GM21367 (cell line): ENCODE data around the gene NPEPPS.

ENCODE experiments used
- ATAC-seq: cut with Tn5 transposase; IDR thresholded peaks from one replicate; pipeline ENCODE4 v1.9.1; 2021; ENCODE audit not compliant: unreplicated experiment

NPEPPS gene

GRCh38 chr17:47628014-47628566 is 97.2 kb downstream of the NPEPPS start:
- no peak for ATAC-seq

- ATAC-seq, result no peak
Measured at GRCh38 chr17:47629826-47630225, 98.9 kb downstream of the NPEPPS start.

GRCh38 chr17:47630614-47631013 is 99.7 kb downstream of the NPEPPS start:
- ATAC-seq, result no peak

- no peak for ATAC-seq
Measured at GRCh38 chr17:47632991-47633390, 102.1 kb downstream of the NPEPPS start.

- no peak for ATAC-seq
Measured at GRCh38 chr17:47633996-47634395, 103.1 kb downstream of the NPEPPS start.

GRCh38 chr17:47634870-47635269 is 104.0 kb downstream of the NPEPPS start:
- ATAC-seq, result no peak

- ATAC-seq, result no peak
Measured at GRCh38 chr17:47635734-47636133, 104.8 kb downstream of the NPEPPS start.

GRCh38 chr17:47636273-47637030 is 105.5 kb downstream of the NPEPPS start:
- no peak for ATAC-seq

GRCh38 chr17:47638903-47639302 is 108.0 kb downstream of the NPEPPS start:
- no peak for ATAC-seq

GRCh38 chr17:47640076-47640475 is 109.2 kb downstream of the NPEPPS start:
- ATAC-seq, result no peak

GRCh38 chr17:47641202-47641601 is 110.3 kb downstream of the NPEPPS start:
- no peak for ATAC-seq

GRCh38 chr17:47643116-47643515 is 112.2 kb downstream of the NPEPPS start:
- no peak for ATAC-seq

- no peak for ATAC-seq
Measured at GRCh38 chr17:47644324-47644723, 113.4 kb downstream of the NPEPPS start.

- ATAC-seq, result peak; percentile 70
Measured at GRCh38 chr17:47649153-47649971, 118.5 kb downstream of the NPEPPS start, which contains the start of gene KPNB1. Gene KPNB1 (plus strand): TSS chr17:47649919. CDS start chr17:47650245, 326 bp downstream.

- ATAC-seq, result no peak
Measured at GRCh38 chr17:47649972-47650524, 119.1 kb downstream of the NPEPPS start.

- no peak for ATAC-seq
Measured at GRCh38 chr17:47650525-47651522, 119.9 kb downstream of the NPEPPS start.

- no peak for ATAC-seq
Measured at GRCh38 chr17:47651704-47652103, 120.8 kb downstream of the NPEPPS start.

- no peak for ATAC-seq
Measured at GRCh38 chr17:47652570-47652969, 121.7 kb downstream of the NPEPPS start.

- no peak for ATAC-seq
Measured at GRCh38 chr17:47653442-47653841, 122.5 kb downstream of the NPEPPS start.

GRCh38 chr17:47654991-47655390 is 124.1 kb downstream of the NPEPPS start:
- no peak for ATAC-seq
